Superior temporal gyrus (tissue), 1 donor: ENCODE measurements around the gene MSN.

Experiments
- DNase-seq: peaks from one replicate; pipeline ENCODE4 v3.0.0-alpha.2; 2016; ENCODE audit errors: extremely low spot score

Gene MSN

GRCh38 chrX:65673857-65674203, 6.4 kb downstream of the MSN start:
- DNase-seq, result no peak

- DNase-seq, result no peak
Measured at GRCh38 chrX:65674204-65674893, 6.9 kb downstream of the MSN start.

DNA sequence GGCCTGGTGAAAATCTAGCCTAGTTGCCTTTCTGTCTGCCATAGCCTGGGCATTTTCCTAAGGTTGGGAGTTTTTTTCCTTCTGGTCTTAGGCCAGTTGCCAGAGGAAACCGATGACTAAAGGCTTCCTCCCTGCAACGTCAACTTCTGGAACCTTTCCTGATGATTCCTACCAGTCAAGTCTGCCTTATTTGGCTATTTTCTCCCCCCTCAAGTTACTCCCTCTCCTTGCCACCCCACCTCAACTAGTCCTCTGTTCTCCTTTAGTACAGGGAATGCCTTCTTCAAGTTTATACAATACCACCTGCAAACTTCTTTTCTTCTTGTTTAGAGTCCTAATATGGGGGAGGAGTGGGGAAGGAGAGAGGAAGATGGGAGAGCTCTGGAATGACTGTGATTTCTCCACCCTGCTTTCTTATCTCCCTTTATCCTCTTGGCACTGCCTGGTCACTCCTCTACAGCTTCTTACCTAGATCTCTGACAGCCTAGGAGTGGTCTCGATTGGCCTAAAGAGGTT, 10.6 kb downstream of the MSN start:
- no peak for DNase-seq

DNA sequence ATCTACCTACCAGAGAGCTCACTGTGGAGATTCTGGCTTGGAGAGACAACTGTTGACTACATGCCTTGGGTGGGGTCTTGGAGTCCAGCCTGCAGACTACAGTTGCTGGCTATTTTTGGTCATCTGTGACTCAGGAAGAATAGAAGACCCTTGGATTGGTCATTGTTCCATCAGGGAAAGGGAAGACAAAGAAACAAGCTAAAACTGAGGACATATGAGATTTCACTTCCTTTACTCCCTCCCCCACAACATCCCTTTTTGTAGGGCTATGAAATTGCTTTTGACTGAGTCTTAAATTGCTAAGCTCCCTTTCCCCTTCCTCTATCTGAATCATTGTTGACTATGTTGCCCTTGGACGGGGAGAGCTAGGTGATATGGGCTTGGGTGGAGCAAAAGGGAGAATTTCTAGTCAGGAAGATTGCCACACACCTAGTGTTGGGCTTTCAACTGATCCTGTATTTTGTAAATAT, 11.7 kb downstream of the MSN start:
- DNase-seq, result no peak

- no peak for DNase-seq
Measured at GRCh38 chrX:65681810-65682209, 14.4 kb downstream of the MSN start.

DNA sequence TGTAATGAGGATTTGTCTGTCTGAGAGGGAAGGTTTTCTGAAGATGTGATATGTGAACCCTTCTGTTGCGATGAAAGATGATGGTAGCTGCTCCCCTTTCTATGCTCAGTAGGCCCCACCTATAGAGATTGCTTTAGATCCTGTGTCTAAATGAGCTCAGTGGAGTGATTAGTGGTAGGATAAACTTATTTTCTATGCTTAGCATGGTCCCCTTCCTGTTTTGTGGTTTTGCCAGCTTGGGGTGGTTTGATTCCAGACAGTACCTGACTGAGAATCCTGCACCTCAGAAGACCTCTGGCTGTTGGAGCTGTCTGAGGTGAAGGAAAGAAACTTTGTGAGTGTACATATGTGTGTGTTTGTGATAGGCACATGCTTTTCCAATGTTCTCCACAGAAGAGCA, 17.7 kb downstream of the MSN start:
- no peak for DNase-seq

- no peak for DNase-seq
Measured at GRCh38 chrX:65686236-65686635, 18.8 kb downstream of the MSN start.

DNA sequence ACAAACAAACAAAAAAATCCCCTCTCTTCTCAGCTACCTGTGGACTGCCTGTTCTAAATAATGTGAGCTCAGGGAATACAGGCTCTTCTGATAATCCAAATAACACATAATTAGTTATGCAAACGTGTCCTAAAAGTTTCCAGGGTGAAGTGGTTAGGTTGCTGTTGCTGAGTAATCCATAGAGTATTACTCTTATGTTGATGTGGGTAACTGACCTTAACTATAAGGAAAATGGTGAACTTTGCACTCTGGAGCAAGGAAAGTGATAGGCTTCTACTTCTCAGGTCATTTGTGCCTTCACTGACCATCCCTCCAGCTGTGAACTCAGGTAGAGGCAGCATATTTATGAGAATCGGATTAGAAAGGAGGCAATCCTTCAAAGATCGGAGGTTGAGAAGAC, 19.9 kb downstream of the MSN start:
- DNase-seq, result no peak

DNA sequence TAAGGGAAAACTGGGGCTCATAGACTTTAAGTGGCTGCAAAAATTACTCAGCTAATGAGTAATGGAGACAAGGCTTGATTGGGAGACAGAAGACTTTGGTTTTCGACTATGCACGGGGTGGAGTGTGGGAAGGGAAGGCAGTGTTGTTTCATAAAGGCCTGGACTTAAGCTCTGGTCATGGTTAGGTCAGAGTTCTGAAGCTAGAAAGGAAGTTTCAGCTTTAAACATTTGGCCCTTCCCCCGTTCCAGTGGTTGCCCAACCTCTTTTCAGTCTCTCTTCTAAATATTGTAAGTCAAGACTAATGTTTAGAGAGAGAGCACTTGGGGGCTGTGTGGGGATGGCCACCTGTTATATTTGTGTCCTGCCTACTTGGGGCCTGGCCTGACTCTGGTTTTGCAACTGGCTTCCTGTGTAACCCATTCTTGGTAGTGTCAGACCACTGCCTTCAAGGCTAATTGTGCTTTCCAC, 21.0 kb downstream of the MSN start:
- no peak for DNase-seq

GRCh38 chrX:65689377-65689776, 21.9 kb downstream of the MSN start:
- DNase-seq, result no peak

DNA sequence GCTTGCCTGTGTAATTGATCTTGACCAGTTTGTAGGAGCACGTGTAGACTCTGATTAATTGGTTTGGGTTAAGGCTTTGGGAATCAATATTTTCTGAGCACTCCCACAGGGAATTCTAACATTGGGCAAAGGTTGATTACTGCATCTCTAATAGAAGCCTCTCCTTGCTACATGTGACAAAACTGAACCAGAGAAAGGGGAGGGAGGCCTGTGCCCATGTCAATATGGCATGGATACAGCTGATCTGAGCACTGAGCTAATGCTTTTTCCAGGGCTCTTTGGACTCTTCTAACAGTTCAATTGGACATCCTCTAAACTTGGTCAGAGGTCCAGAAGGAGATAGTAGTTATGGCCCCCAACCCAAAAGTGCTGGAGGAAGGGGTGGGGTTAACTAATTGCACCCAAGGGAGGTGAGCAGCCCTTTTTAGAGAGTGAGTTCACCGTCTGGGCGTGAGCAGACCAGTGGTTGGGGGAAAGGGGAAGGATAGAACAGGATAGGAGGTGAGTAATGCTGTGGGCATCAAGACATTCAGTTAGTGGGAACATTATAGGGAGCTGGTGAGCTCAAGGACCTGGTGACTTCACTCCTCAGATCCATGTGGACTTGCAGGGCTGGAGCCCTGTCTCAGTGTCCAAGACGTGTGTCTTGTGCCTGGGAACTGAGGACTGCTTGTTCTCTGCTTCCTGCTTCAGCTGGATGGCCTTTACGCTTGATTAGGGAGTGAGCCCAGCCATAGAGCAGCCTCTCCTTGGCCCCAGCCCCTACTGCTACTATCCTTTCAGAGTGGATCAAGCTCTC, 22.8 kb downstream of the MSN start:
- DNase-seq, result no peak

DNA sequence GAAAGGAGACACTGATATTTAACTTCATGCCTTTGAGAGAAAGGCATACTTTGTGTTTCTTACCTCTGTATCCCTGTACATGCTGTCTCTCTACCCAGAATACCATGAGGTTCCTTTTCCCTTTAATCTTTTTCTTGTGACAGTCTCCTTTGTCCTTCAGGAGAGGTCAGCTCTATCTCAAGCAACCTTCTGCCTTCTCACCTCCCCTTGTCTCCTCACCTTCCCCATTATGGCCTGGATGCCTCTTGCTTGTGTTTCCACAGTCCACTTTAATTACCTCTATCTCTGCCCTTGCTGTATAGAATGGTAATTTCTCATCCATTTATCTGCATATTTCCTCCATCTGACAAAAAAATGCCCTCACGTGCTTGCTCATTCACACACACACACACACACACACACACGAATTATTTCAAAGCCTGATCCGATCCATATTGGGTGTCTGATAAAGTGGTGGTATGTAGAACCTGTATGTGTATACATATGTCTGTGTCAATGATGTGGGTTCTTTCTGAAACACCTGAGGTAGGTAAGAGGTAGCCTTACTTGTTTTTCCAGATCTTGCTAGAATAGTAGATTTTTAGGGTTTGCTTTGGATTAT, 28.5 kb downstream of the MSN start:
- no peak for DNase-seq

GRCh38 chrX:65696613-65697012, 29.2 kb downstream of the MSN start:
- DNase-seq, result no peak

GRCh38 chrX:65697211-65697641, 29.8 kb downstream of the MSN start:
- DNase-seq, result no peak

GRCh38 chrX:65697915-65698796, 30.7 kb downstream of the MSN start:
- DNase-seq, result no peak

DNA sequence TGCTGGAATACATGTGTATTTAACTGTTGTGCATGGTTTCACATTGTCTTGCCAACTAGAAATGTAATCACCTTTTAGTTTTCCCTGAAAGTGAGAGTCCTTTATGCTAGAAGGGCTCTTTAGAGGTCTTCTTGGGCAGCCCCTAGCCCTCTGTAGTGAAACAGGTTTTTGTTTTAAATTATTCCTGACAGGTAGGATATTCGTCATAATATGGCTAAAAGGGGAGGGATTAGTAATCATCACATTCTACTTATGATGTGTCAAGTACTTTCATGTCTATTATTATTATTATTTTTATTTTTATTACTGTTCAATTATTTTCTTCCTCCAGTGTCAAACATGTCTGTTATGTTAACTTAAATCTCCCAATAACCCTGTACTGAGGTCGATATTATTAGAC, 35.5 kb downstream of the MSN start:
- no peak for DNase-seq

GRCh38 chrX:65705439-65705838, 38.0 kb downstream of the MSN start:
- DNase-seq, result no peak

- DNase-seq, result no peak
Measured at GRCh38 chrX:65706041-65706828, 38.8 kb downstream of the MSN start.

DNA sequence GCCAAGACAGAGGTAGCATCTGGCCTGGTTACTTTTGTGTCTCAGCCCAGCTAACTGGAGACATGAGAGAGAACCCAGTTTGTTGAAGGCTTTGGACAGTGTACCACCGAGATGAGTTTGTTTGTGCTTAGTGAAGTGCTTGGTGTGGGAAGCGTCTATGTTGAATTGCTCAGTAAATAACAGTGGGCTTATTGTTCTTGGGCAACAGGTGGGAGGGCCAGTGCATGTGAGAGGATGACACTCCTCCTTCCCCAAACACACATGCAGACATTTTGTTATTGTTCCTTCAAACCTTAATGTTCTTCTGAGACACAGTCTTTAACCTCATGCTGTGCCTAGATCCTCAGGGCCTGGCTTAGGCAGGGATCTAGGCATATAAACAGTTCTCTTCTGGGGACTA, 39.7 kb downstream of the MSN start:
- DNase-seq, result no peak

- DNase-seq, result no peak
Measured at GRCh38 chrX:65712005-65712806, 44.8 kb downstream of the MSN start.
